DOHH2 (cell line): Measurements from ENCODE around the gene RAB8B.

Experiments
- EZH2phosphoT487 ChIP-seq: fragments of 200-600 bp; sonication (generic); IDR thresholded peaks from 2 replicates; pipeline ENCODE4 v1.6.1; 2017; ENCODE audit warnings: borderline replicate concordance, mild to moderate bottlenecking, antibody characterized with exemption, low read length, moderate library complexity, mixed read lengths
- TF ChIP-seq, protein P1 (sequence below): fragments of 200-600 bp; sonication (generic); IDR thresholded peaks from one replicate; pipeline ENCODE4 v1.5.1; 2014; ENCODE audit warnings: antibody characterized with exemption, mild to moderate bottlenecking, low read depth, low read length; ENCODE audit not compliant: poor library complexity, severe bottlenecking

DNA sequence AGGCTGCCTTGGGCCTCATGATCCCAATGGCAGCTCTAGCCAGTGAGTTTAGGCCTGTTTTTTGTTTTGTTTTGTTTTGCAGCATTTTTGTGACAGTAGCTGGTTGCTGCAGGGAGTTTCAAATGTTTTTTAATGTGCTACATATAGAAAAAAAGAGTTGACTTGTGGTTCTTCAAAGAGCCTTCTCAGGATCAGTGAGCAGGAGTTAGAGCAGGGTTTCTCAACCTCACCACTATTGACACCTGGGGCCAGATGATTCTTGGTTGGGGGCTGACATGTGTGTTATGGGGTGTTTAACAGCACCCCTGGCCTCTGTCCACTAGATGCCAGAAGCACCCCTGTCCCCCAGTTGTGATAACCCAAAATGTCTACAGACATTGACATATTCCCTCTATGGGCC lies 105.9 kb downstream of the RAB8B start:
- TF ChIP-seq, protein P1, sequence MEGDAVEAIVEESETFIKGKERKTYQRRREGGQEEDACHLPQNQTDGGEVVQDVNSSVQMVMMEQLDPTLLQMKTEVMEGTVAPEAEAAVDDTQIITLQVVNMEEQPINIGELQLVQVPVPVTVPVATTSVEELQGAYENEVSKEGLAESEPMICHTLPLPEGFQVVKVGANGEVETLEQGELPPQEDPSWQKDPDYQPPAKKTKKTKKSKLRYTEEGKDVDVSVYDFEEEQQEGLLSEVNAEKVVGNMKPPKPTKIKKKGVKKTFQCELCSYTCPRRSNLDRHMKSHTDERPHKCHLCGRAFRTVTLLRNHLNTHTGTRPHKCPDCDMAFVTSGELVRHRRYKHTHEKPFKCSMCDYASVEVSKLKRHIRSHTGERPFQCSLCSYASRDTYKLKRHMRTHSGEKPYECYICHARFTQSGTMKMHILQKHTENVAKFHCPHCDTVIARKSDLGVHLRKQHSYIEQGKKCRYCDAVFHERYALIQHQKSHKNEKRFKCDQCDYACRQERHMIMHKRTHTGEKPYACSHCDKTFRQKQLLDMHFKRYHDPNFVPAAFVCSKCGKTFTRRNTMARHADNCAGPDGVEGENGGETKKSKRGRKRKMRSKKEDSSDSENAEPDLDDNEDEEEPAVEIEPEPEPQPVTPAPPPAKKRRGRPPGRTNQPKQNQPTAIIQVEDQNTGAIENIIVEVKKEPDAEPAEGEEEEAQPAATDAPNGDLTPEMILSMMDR, result no peak
- TF ChIP-seq EZH2phosphoT487, result no peak
